ENCODE results near the gene KCNH5. TPM values are rescaled to one million over a fixed set of nuclear protein-coding genes. Genes with fewer than 3 reads are reported as not detected.

KCNH5 gene
- total and polyA plus RNA-seq, 9 of the 15 experiments (the other 6 are each of a cell fraction or from before 2014, with no cell fraction given), result 1.1 to 2.4 (median 1.4) TPM

DNA sequence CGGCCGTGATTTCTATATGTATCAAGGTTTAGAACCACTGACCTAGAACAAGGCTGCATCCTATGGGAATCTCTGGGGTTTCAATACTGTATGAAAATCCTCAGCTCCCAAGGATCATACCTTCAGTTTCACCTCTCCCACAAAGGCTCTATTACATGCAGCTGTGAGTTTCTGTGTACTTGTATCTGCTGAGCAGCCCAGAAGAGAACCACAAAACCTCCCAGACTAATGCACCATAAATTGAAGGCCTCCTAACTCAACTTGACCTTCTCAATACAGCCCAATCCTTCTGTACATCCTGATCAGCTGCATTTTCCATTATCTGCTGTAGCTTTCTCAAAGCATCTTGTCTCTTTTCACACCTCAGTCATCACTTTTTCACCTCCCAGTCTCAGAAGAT, 5.4 kb upstream of the KCNH5 start:
- intact Hi-C loops (cut with micrococcal nuclease), result no loop called here
- no peaks in the 10 kb centered on the region for H3K79me2 ChIP-seq (ENCODE audit: control insufficient read depth, insufficient read depth, low read length)
- FAIRE-seq, result no peak
- in situ Hi-C loops (cut with MboI), result no loop called here
- H2AFZ ChIP-seq (ENCODE audit: low read depth, low read length), result no peak overlapping the region
- 0% methylated on average over 2 of the region's 2 CpGs for WGBS (ENCODE audit: insufficient coverage, low coverage, missing lambda C conversion rate)
- POLR2A ChIA-PET, result no interaction called here
- no peaks in the 10 kb centered on the region for H3K9me3 ChIP-seq (replicated peaks; ENCODE audit: control insufficient read depth, insufficient read depth, low read depth, low read length)
- no peaks in the 10 kb centered on the region for H3K9me1 ChIP-seq (ENCODE audit: control insufficient read depth, insufficient read depth, low read length)
- no peak overlapping the region for H3K4me2 ChIP-seq (ENCODE audit: insufficient read depth, low read length)
- BruUV-seq (replicated peaks), result no TSS peak
- H3K9ac ChIP-seq (ENCODE audit: insufficient read depth in 1 of 2, low read depth in 2 of 2, low read length in 2 of 2), result no peak overlapping the region
- no peak overlapping the region for H3K27ac ChIP-seq (ENCODE audit: extremely low read depth, low read depth, low read length)
- H3K4me3 ChIP-seq, result no peak overlapping the region
- CTCF ChIA-PET (ENCODE audit: low intra/inter-chr PET ratio), result interaction anchor here (0.5 kb wide), 1 partner anchor 122 kb away, joined by 3 read pairs; no protein-coding TSS in a partner anchor
- H4K20me1 ChIP-seq (replicated peaks; ENCODE audit: control insufficient read depth, insufficient read depth, low read length), result no peaks in the 10 kb centered on the region; the same call in 1 of the 2 replicates
- ATAC-seq, result no peak
- TF ChIP-seq ESRRB (CRISPR knock-in tag; IDR thresholded peaks at IDR 0.05; ENCODE audit: borderline replicate concordance) (no peak), ZFX (CRISPR knock-in tag; IDR thresholded peaks at IDR 0.05) (no peak), PCBP2 (IDR thresholded peaks at IDR 0.05; ENCODE audit: low read depth, low read length, poor library complexity, severe bottlenecking) (no peak), FOSL1 (tag; conservative IDR thresholded peaks at IDR 0.05) (no peak), MYBL2 (IDR thresholded peaks at IDR 0.05; ENCODE audit: low read depth) (no peak), MYBL2 (CRISPR knock-in tag; IDR thresholded peaks at IDR 0.05; ENCODE audit: borderline replicate concordance) (no peak), SRF (CRISPR knock-in tag; IDR thresholded peaks at IDR 0.05) (no peak), ZNF431 (CRISPR knock-in tag; IDR thresholded peaks at IDR 0.05) (no peak), ZNF282 (CRISPR knock-in tag; IDR thresholded peaks at IDR 0.05) (no peak), TAL1 (IDR thresholded peaks at IDR 0.05) (no peak), PATZ1 (CRISPR knock-in tag; IDR thresholded peaks at IDR 0.05; ENCODE audit: borderline replicate concordance) (no peak), ZNF583 (CRISPR knock-in tag; IDR thresholded peaks at IDR 0.05) (no peak), ZNF395 (CRISPR knock-in tag; IDR thresholded peaks at IDR 0.05) (no peak), SMC3 (conservative IDR thresholded peaks at IDR 0.05; ENCODE audit: insufficient read depth, low read depth, low read length) (no peak), ZC3H4 (CRISPR knock-in tag; IDR thresholded peaks at IDR 0.05; ENCODE audit: borderline replicate concordance) (no peak), HNRNPH1 (optimal IDR thresholded peaks at IDR 0.05; ENCODE audit: low read depth, low read length) (no peak)
- peaks cover 0 to 4% of the 10 kb centered on the region in 2 experiments; a peak in 1 of 5 replicates for H3K4me1 ChIP-seq (replicated peaks in 1 of 2; ENCODE audit: control insufficient read depth in 2 of 2, insufficient read depth in 2 of 2, low read length in 2 of 2)
- H3K27me3 ChIP-seq (ENCODE audit: control insufficient read depth in 2 of 2, insufficient read depth in 2 of 2, low read length in 2 of 2), result peaks cover 4 to 11% of the 10 kb centered on the region in 2 experiments; a peak in 2 of 5 replicates
- no peak for DNase-seq (ENCODE audit: extremely low read depth in 1 of 4, low spot score in 3 of 4)
- H3K36me3 ChIP-seq (ENCODE audit: control insufficient read depth, insufficient read depth, low read length), result no peaks in the 10 kb centered on the region
